ENCODE results near the gene DERL3. TPM values are rescaled to one million over a fixed set of nuclear protein-coding genes. Genes with fewer than 3 reads are reported as not detected.
A peak's percentile ranks its signal among the peaks of the same experiment; 100 is the strongest.

Gene DERL3
- total RNA-seq, 1 experiment from 2014 or later = 9.8 TPM

- Histone ChIP-seq H2AK5ac (ENCODE audit: insufficient read length, low read length) (no peak overlapping the region), H3K79me2 (ENCODE audit: insufficient read depth, low read length) (no peaks in the 10 kb centered on the region), H4K8ac (replicated peaks; ENCODE audit: insufficient read length, low read depth, low read length) (no peak overlapping the region), H4K20me1 (ENCODE audit: control insufficient read depth, insufficient read depth, insufficient read length) (no peaks in the 10 kb centered on the region), H3K27me3 (ENCODE audit: insufficient read depth, low read length) (no peaks in the 10 kb centered on the region), H2BK120ac (ENCODE audit: low read depth, low read length, poor library complexity, severe bottlenecking) (no peak overlapping the region), H3K9me3 (ENCODE audit: control insufficient read depth, low read depth, low read length) (no peaks in the 10 kb centered on the region), H2BK5ac (ENCODE audit: insufficient read length, low read length) (no peak overlapping the region), H3K23ac (ENCODE audit: insufficient read length, low read depth, low read length) (no peak overlapping the region), H3K27ac (ENCODE audit: insufficient read length, low read depth, low read length) (no peak overlapping the region), H2AFZ (ENCODE audit: low read length) (no peak overlapping the region), H3K56ac (ENCODE audit: insufficient read length, low read depth, low read length) (no peak overlapping the region), H3K4me2 (ENCODE audit: insufficient read depth, insufficient read length, low read length) (peak overlapping the region; percentile 91), H3T11ph (ENCODE audit: low read length) (no peak overlapping the region), H3K9ac (ENCODE audit: extremely low read depth, insufficient read length, low read length) (no peak overlapping the region), H3K79me1 (ENCODE audit: insufficient read depth, low read depth, low read length, poor library complexity, severe bottlenecking) (no peaks in the 10 kb centered on the region), H4K5ac (ENCODE audit: insufficient read length, low read depth, low read length) (no peak overlapping the region), H3K4ac (ENCODE audit: low read depth, low read length) (no peak overlapping the region), H4K91ac (ENCODE audit: insufficient read length, low read depth, low read length) (no peak overlapping the region), H2BK12ac (ENCODE audit: insufficient read length, low read depth, low read length) (no peak overlapping the region), H3K18ac (ENCODE audit: insufficient read length, low read depth, low read length) (no peak overlapping the region), H2BK15ac (ENCODE audit: low read depth, low read length) (no peak overlapping the region), H3K14ac (ENCODE audit: insufficient read depth, low read length) (no peak overlapping the region), H3K23me2 (ENCODE audit: insufficient read length, low read depth, low read length, poor library complexity, severe bottlenecking) (peaks cover 14% of the 10 kb centered on the region), H2BK20ac (ENCODE audit: low read depth, low read length, poor library complexity, severe bottlenecking) (no peak overlapping the region), H3K4me1 (ENCODE audit: insufficient read depth, low read length) (0 out of 2 replicates have a peak, but pooled peaks cover 2% of the 10 kb centered on the region)
- H3K9me3 Mint-ChIP-seq = no peaks in the 10 kb centered on the region; a peak in 1 of 5 replicates
- WGBS (ENCODE audit: extremely low coverage, insufficient read length, low lambda C conversion rate) = no CpG with 5 or more reads among the region's 7 CpGs
- no peaks in the 10 kb centered on the region for H3K27me3 Mint-ChIP-seq (ENCODE audit: low read depth)
- no peak for DNase-seq
- peaks cover 5 to 7% (median 6%) of the 10 kb centered on the region in 3 experiments; a peak in 3 of 7 replicates for H3K36me3 Mint-ChIP-seq (ENCODE audit: insufficient read depth in 1 of 3, low read depth in 3 of 3)
- no peak for TF ChIP-seq CTCF (conservative IDR thresholded peaks at IDR 0.05)
- peak overlapping the region; percentile 90 to 97 (median 95); a peak in 4 of 7 replicates for H3K27ac Mint-ChIP-seq
- H3K4me1 Mint-ChIP-seq = peaks cover 20 to 21% of the 10 kb centered on the region in 2 experiments
- H3K4me3 Mint-ChIP-seq = peak overlapping the region; percentile 83
These were observed 19.6 kb upstream of the DERL3 start for GRCh38 chr22:23858484-23858815.
